HG03565 (cell line): Measurements from ENCODE around the gene TMC3.

Experiments
- ATAC-seq: cut with Tn5 transposase; IDR thresholded peaks from one replicate; pipeline ENCODE4 v1.9.1; 2021; ENCODE audit warnings: mild to moderate bottlenecking, moderate library complexity; ENCODE audit not compliant: unreplicated experiment

TMC3 gene

DNA sequence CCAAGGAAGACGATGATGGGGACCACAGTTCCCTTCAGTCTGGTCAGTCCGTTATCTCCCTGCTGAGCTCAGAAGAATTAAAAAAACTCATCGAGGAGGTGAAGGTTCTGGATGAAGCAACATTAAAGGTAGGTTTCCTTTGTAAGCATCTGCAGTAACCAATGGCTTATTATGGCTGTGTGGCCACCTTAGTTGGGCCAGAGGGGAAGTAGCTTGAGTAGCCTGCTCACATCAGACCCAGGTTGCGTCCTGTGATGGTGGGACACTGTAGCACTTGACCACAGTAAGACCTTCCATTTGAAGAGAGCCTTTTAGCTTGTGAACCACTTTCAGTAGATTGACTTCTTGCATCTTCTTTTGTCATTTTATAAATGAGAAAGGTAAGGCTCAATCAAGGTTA lies 72.6 kb downstream of the TMC3 start:
- ATAC-seq = no peak

DNA sequence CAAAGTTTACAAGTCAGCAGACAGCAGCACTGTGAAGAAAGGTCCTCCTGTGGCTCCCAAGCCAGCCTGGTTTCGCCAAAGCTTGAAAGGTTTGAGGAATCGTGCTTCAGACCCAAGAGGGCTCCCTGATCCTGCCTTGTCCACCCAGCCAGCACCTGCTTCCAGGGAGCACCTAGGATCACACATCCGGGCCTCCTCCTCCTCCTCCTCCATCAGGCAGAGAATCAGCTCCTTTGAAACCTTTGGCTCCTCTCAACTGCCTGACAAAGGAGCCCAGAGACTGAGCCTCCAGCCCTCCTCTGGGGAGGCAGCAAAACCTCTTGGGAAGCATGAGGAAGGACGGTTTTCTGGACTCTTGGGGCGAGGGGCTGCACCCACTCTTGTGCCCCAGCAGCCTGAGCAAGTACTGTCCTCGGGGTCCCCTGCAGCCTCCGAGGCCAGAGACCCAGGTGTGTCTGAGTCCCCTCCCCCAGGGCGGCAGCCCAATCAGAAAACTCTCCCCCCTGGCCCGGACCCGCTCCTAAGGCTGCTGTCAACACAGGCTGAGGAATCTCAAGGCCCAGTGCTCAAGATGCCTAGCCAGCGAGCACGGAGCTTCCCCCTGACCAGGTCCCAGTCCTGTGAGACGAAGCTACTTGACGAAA lies 74.3 kb downstream of the TMC3 start:
- no peak for ATAC-seq

DNA sequence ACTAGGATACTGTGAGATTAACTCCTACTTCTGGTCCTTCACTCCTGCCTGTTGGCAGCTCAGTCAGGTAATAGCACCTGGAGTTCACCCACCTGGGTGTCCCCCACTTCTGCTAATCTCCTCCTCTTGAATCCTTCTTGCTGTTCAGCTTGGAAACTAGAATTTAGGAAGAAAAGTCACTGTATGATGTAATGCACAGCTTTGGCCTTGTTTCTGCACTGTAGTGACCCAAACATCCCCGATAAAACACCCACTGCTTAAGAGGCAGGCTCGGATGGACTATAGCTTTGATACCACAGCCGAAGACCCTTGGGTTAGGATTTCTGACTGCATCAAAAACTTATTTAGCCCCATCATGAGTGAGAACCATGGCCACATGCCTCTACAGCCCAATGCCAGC lies 74.9 kb downstream of the TMC3 start:
- ATAC-seq = no peak

DNA sequence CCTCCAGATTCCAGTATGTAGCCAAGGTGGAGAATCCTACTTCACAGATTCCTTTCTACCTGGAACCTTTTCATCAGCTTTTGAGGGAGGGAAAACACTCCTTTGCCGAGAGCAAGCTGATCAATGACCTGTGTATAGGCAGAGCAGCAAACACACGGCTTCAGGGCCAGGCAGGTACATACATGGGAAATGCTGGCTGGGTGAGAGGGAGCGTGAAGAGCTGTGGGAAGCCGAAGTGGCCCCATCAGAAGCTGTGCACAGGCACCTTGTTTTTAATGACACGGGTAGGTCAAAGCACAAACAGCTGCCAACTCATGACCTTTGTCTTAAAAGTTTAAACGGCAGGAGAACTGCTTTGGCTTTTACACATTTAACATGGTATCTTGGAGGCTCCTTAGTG lies 75.4 kb downstream of the TMC3 start:
- no peak for ATAC-seq

DNA sequence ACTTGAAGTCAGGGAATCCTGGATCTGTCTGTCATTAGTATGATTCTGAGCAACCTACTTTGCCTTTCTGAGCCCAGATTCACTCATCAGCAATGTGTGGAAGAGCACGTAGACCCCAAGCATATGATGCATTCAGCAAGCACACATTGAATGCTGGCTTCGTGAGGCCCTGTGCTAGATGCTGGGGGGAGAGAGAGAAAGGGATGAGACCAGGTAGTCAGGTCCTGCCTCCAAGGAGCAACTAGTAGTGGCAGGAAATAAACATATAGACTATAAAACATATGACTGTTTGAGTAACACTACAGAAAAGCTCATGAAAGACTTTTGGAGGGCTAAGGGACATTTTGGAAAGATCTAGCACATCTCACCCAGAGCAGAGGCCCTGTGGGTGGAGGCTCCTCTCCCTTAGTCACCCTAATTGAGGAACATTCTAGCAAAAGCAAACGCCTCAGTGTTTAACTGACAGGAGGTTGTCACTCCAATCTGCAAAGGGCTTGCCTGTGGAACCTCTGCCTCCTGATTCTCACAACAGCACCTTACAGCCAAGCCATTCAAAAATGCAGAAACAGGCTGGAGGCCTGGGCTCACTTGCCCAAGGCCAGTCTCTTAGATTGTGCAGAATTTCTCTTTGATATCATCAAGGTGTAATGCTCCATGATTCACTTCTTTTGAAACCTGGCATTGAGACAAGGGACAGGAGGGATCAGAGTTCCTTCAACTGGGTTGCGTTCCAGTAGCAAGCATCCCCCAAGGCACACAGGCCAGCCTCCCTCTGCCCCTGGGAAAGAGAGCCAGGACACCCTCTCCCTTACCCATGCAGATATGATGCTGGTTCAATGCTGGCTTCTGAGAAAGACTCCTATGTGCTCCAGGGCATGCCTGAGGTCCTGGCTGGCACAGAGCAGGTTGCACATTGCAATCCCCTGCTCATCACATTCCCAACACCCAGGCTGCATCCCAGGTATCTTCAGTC lies 76.1 kb downstream of the TMC3 start:
- ATAC-seq = no peak

DNA sequence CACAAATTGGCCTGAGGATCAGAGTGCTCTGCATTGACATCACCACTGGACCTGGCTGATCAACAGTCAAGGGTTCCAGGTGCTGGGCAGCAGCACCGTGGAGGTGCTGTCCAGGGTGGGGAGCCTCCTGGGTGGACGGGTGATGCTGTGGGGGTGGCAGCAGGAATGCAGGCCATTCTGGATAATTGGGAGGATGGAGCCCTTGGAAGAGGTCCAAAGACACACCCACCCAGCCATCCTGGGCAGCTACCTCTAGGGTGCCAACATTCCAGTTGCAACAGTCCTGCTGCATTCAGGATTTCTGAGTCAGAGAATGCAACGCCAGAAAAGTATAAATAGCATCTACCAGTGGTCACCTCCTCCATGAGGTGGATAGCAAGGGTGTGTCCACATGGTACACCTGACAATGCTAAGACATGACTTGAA lies 76.9 kb downstream of the TMC3 start:
- no peak for ATAC-seq

DNA sequence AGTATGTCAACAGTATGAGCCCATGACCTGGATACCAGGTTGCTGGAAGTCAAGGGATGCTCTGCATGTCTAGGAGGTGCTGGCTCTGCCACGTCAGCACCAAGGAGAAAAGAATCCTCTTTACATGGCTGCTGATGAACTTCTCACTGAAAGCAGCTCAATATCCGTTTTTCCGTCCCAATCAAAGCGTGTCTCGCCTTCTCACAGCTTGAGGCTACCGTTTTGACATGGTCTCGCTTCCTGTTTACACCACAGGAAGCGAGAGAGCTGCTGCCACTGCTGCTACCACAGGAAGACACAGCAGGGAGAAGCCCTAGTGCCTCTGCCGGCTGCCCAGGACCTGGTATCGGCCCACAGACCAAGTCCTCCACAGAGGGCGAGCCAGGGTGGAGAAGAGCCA lies 77.3 kb downstream of the TMC3 start:
- ATAC-seq = peak; percentile 33

DNA sequence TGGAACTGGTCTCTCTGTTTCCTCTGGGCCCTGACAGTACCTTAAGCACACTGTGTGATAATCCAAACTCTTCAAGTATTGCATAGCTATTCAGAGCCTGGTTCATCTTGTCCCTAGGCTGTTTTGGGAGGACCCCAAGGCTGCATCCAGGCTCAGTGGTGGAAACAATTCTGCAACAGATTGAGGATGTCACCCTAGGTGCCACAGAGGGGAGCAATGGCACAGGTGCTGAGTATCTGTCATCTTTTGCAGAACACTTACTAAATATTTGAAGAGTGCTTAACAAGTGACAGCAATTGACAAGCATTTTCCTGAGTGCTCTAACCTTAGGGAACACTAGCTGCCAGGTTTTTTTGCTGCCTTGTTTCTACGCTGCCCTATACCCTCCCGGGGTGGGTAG lies 77.8 kb downstream of the TMC3 start:
- no peak for ATAC-seq

DNA sequence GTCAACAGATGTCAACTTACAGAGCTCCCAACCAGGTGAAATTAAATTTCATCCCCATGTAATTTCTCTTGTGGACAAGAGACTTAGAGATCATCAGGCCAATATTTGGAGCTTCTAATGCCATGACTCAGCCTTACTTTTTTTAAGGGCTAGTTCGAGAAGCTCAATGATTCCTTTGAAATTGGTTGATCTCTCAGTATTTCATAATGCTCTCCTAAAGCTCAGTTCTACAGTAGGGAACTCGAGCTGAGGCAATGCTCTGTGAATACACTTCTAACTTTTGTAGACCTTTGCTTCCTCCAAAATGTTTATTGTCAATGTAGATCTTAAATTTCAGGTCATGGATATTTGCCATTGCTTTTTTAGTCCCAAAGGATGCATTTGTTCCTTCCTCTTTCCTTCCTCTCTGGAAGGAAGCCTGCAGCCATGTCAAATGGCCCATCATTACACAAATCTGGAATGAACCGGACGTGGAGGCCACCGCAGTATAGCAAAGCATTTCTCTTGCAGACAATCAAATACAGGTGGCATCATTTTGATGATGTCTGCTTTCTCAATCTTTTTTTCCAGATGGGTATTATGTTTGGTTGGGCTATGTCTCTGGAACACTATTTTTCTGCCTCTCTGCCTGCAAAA lies 78.4 kb downstream of the TMC3 start:
- ATAC-seq = no peak

DNA sequence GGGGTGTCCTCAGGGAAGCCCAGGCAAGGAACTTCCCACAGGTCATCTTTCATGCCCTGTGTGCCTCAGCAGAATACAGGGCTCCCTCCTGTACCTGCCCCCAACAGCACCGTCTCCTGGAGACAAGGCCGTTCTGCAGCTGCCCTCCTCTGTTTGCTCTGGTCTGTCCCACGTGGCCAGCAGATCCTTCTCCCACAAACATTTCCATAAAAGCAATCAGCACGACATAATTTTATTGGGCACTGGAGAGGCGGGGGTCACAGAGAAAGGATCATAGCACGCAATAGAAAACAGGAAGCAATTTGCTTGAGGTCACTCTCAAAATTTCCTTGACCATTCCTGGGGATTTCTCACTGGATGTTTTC lies 79.5 kb downstream of the TMC3 start:
- ATAC-seq = no peak

DNA sequence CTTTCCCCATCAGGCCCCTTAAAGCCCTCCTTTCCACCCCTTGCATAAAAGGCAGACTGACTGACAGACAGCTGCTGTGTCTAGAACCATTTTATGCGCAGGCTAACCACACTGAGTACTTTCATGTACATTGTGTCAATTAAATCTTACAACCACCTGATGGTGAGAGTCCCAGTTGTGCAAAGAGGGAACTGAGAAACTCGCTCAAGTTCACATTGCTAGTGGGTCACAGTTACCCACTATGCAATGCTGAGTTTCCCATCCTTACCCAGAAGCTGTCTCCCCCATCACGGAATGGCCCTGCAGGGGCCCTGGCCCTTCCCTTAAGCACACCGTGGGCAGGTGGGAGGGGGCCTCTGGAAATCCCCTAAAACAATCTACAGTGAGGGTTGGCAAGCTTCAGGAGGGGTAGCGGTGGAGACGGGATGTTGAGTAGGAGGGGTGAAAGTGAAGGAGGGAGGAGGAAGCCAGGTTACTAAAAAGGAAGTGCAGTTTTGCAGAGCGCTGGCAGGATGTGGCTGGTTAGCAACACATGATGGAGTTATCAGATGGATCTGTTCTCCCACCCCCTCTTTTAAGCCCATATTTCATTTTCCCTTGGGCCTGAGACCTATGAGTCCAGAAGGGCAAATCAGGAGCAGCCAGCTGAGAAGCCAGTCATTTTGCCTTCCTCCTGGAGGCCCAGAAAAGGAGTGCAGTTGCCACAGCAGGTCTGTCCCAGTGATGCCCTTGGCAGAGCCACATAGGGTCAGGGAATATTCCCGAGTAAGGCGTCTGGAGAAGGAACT lies 80.1 kb downstream of the TMC3 start:
- ATAC-seq = peak; percentile 59

DNA sequence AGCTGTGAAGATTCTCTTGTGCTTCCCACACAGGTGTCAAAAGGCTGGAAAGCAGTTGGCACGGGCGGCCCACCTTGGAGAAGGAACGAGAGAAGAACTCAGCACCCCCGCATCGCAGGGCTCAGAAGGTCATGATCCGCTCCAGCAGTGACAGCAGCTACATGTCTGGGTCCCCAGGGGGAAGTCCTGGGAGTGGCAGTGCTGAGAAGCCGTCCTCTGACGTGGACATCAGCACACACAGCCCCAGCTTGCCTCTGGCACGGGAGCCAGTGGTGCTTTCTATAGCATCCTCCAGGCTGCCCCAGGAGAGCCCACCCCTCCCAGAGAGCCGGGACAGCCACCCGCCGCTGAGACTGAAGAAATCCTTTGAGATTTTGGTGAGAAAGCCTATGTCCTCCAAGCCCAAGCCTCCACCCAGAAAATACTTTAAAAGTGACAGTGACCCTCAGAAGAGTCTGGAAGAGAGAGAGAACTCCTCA lies 81.5 kb downstream of the TMC3 start:
- ATAC-seq = peak; percentile 30

DNA sequence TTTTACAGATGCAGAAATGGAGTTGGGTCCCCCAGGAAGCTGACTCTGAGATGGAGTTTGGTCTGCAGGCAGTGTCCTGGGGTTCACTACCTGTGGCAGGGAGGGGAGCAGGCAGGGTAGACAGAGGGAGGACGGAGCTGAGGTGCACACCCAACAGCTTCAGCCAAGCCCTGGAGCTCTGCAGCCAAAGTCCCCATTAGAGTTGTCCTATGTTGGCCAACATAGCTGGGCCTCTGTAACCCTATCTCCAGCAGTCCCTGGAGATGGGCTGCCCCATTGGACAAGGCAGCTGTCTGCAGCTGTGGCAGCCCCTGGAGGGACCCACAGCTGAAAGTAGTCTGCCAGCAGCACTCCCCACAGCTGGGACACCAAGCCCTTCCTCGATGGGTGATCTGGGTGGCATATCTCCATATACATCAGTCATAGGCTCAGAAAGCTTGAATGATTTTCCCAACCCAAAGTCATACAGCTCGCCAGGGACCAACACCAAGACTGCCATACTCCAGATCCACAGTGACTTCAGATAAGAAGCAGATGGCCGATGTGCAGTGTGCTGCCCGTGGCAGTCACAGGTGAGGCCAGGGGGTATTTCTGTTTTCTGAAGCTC lies 82.0 kb downstream of the TMC3 start:
- no peak for ATAC-seq

DNA sequence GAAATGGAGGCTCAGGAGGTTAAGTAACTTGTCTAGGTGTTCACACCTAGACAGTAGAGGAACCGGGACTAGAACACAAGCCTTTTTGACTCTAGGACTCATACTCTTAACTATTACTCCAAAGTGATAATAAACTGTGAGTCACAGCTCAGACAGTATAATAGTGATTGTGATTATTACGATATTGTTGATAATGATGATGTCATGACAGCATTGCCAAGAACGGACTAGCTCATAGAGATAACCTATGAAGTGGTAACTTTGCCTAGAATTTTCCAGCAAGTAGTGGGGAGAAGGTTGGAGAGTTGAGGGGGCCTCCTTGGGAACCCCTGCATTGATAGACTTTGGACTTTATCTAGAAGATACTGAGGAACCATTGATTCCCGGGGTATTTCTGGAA lies 84.1 kb downstream of the TMC3 start:
- ATAC-seq = no peak

DNA sequence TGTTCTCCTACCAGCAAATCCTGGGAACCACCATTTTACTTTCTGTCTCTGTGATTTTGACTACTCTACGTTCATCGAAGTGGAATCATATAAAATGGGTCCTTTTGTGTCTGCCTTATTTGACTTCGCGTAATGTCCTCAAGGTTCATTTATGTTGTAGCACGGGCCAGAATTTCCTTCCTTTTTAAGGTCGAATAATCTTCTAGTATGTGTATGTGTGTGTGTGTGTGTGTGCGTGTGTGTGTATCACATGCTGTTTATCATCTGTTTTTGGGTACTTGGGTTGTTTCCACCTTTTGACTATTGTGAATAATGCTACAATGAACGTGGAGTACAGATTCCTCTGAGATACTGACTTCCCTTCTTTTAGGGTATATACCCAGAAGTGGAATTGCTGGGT lies 85.4 kb downstream of the TMC3 start:
- no peak for ATAC-seq

DNA sequence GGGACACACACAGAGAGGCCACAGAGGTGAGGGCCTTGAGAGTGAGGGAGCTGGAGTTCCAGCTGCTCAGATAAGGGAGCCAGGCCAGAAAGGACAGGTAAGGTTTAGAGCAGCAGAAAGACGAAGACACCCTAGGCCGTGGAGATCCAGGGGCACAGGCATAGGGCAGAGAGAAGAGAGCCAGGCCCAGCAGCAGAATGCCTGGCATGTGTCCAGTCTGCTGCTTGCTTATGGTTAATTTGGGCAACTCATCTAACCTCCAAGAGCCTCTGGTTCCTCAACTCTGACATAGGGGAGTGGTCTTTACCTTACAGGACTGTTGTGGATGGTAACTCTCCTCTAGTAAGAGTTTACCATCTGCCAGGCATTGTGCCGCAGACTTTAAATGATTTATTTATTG lies 86.0 kb downstream of the TMC3 start:
- no peak for ATAC-seq

DNA sequence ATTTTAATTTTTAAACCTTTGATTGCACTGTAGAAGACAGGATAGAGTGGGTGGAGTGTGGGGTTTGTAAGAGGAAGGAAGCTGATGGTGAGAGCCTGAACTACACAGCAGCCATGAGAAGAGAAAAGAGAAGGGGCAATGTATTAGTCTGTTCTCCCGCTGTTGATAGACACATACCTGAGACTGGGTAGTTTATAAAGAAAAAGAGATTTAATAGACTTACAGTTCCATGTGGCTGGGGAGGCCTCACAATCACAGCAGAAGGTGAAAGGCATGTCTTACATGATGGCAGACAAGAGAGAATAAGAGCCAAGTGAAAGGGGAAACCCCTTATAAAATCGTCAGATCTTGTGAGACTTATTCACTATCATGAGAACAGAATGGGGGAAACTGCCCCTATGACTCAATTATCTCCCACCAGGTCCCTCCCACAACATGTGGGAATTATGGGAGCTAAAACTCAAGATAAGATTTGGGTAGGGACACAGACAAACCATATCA lies 87.3 kb downstream of the TMC3 start:
- no peak for ATAC-seq

DNA sequence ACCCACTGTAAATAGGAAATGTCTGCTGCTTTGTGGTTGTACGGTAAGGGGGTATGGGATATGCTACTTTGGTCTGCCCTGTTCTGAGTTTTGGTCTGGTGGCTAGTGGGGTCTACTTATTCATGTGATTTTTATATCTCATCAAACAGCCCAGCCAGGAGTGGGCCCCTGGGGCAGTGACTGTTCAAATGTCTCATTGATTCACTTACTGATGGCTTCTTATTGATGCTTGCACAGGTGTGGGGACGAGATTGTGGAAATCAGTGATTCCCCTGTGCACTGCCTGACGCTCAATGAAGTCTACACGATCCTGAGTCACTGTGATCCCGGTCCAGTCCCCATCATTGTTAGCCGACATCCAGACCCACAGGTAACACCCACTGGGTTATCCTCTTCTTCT lies 88.6 kb downstream of the TMC3 start:
- ATAC-seq = no peak

DNA sequence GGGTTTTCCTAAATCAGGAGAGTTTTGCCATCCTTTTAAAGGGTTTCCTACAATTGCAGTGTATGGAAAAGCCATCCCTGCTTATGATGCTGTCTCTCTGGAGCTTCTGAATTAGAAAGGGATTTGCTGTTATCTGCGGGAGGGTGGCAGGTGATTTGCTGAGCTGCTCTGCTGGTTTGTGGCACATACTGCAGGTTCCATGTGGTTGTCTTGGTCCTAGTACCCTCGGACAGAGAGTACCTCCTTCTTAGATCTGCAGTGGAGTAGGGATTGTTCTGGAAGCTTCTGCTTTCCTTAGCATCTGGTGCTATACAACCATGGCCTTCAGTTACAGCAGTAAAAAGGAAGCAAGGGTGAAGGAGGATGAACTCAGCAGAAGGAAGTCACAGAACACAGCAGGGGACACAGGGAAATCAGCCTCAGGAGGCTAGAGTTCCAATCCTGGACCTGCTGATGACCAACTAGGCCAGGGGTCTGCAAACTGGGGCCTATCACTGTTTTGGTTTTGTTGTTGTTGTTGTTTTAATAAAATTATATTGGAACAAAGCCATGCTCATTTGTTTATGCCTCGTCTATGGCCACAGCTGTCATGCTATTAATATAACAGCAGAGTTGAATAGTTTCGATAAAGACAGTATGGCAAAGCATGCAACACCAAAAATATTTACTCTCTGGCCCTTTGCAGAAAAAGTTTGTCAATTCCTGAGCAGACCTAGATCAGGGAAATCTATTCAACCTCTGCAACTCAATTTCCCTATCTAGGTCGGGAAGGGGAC lies 89.6 kb downstream of the TMC3 start:
- no peak for ATAC-seq

DNA sequence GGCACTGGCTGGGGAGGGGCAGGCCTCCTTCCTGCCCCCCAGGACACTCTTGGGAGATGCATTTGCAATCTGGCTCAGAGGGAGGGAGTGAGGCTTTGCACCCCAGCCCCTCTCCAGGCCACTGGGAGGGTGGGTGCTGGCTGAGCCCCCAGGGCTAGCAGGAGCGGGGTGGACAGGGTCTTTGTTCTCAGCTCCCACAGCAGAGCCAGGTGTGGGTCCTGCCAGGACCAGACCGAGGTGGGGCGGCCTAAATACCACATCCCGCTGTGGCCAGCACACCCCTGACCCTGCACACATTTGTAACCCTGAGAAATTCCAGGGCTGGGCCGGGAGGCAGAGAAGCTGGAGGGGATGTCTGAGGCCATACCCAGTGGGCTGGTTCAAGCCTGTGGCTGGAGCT lies 91.1 kb downstream of the TMC3 start:
- ATAC-seq = no peak
